Gastroesophageal sphincter (tissue), 4 donors: ENCODE measurements around the gene PRKG2. TPM values are rescaled to one million over a fixed set of nuclear protein-coding genes. Genes with fewer than 3 reads are reported as not detected.
A peak's percentile ranks its signal among the peaks of the same experiment; 100 is the strongest.

Source experiments
- ATAC-seq: fragments of 150-250 bp; one replicate; pipeline ENCODE4 v1.9.1; 2016; ENCODE audit warnings: mild to moderate bottlenecking, moderate library complexity
- H3K27ac ChIP-seq, 4 donors: fragments of 200-600 bp; sonication (generic) in 3 of 4; 1 replicate in 3 of 4; 2 replicates in 1 of 4; pipeline ENCODE4 v1.5.1; 2016 to 2019
- H3K27me3 ChIP-seq: fragments of 200-600 bp; sonication (generic); one replicate; pipeline ENCODE4 v1.5.1; 2019
- H3K36me3 ChIP-seq, 2 donors: fragments of 200-600 bp; sonication (generic); one replicate each; pipeline ENCODE4 v1.5.1; 2019; ENCODE audit warnings: control low read depth in 1 of 2
- H3K4me1 ChIP-seq, 3 donors: fragments of 200-600 bp; sonication (generic); 1 replicate in 2 of 3; 2 replicates in 1 of 3; pipeline ENCODE4 v1.5.1; 2016 to 2019; ENCODE audit warnings: control low read depth in 2 of 3
- H3K4me3 ChIP-seq, 2 donors: fragments of 200-600 bp; sonication (generic); one replicate each; pipeline ENCODE4 v1.5.1; 2019; ENCODE audit warnings: mild to moderate bottlenecking in 1 of 2, moderate library complexity in 1 of 2
- H3K9me3 ChIP-seq, 3 donors: fragments of 200-600 bp; sonication (generic); one replicate each; pipeline ENCODE4 v1.5.1; 2017 to 2019; ENCODE audit warnings: control low read depth in 2 of 3
- CTCF ChIP-seq, 4 experiments: fragments of 200-600 bp in 2 of 4; fragments of 450-650 bp in 2 of 4; sonication (generic) in 1 of 4; IDR thresholded peaks; one replicate each; pipeline ENCODE4 v1.5.1; 2017 to 2019; ENCODE audit warnings: antibody characterized with exemption in 4 of 4, mild to moderate bottlenecking in 2 of 4, moderate library complexity in 2 of 4
- EP300 ChIP-seq: sonication (generic); formaldehyde crosslinking; IDR thresholded peaks from one replicate; pipeline ENCODE4 v1.6.1; 2017; ENCODE audit warnings: antibody characterized with exemption, mild to moderate bottlenecking
- POLR2A ChIP-seq, 2 donors: fragments of 450-650 bp; IDR thresholded peaks; one replicate each; pipeline ENCODE4 v1.6.1; 2017; ENCODE audit warnings: antibody characterized with exemption in 2 of 2, mild to moderate bottlenecking in 2 of 2, moderate library complexity in 1 of 2
- POLR2AphosphoS5 ChIP-seq: sonication (generic); formaldehyde crosslinking; IDR thresholded peaks from one replicate; pipeline ENCODE4 v1.6.1; 2017; ENCODE audit warnings: antibody characterized with exemption
- WGBS, 2 donors: methylation state at CpG; one replicate each; pipeline ENCODE4 v1.1.5; 2018; ENCODE audit warnings: low coverage in 1 of 2; 5-methylcytosine and 5-hydroxymethylcytosine counted together
- total RNA-seq, 4 donors: library from RNA; depleted of rRNA; stranded (reverse); fragments of >200 nt; gene quantifications; one replicate each; pipeline ENCODE4 v1.1.0, GENCODE V29; 2016

The PRKG2 gene
- total RNA-seq, 4 donors from 2014 or later = 3.9 to 24.9 (median 13.6) TPM

- no peaks in the 10 kb centered on the region for H3K9me3 ChIP-seq
- H3K27ac ChIP-seq = peak overlapping the region; percentile 74 to 85 (median 76)
- no peak for TF ChIP-seq CTCF (IDR thresholded peaks at IDR 0.05)
- no peak for TF ChIP-seq POLR2A (IDR thresholded peaks at IDR 0.05)
- TF ChIP-seq POLR2AphosphoS5 = no peak
- TF ChIP-seq EP300 = no peak
- WGBS, 2 donors = 80 to 90% methylated on average over 3 of the region's 3 CpGs
- H3K36me3 ChIP-seq = no peaks in the 10 kb centered on the region
- no peak for ATAC-seq
- no peaks in the 10 kb centered on the region for H3K27me3 ChIP-seq
- no peak overlapping the region for H3K4me3 ChIP-seq
- peaks cover 3 to 30% (median 4%) of the 10 kb centered on the region in 3 donors for H3K4me1 ChIP-seq
Observed at GRCh38 chr4:81137446-81137845, 77.6 kb downstream of the PRKG2 start.

GRCh38 chr4:81136161-81136905, 78.7 kb downstream of the PRKG2 start:
- TF ChIP-seq CTCF (IDR thresholded peaks at IDR 0.05) (no peak), POLR2AphosphoS5 (peak; percentile 51)
- Histone ChIP-seq H3K36me3 (no peaks in the 10 kb centered on the region), H3K4me1 (peaks cover 3 to 26% (median 3%) of the 10 kb centered on the region in 3 donors), H3K4me3 (no peak overlapping the region), H3K27ac (peak overlapping the region; percentile 74 to 85 (median 76)), H3K27me3 (no peaks in the 10 kb centered on the region), H3K9me3 (no peaks in the 10 kb centered on the region)
- 23 to 34% methylated on average over 6 to 8 of the region's 8 CpGs for WGBS, 2 donors
- peak; percentile 89 for ATAC-seq

- WGBS, 2 donors = 28 to 29% methylated on average over 2 of the region's 2 CpGs
- H3K36me3 ChIP-seq = no peaks in the 10 kb centered on the region
- peaks cover 3 to 26% (median 3%) of the 10 kb centered on the region in 3 donors for H3K4me1 ChIP-seq
- H3K4me3 ChIP-seq = no peak overlapping the region
- ATAC-seq = no peak
- peak overlapping the region in 2 of 4 donors; percentile 76 to 77 for H3K27ac ChIP-seq
- H3K9me3 ChIP-seq = no peaks in the 10 kb centered on the region
- no peak for TF ChIP-seq POLR2A (IDR thresholded peaks at IDR 0.05)
- no peak for TF ChIP-seq CTCF (IDR thresholded peaks at IDR 0.05)
- TF ChIP-seq EP300 = no peak
- no peak for TF ChIP-seq POLR2AphosphoS5
- no peaks in the 10 kb centered on the region for H3K27me3 ChIP-seq
Observed at GRCh38 chr4:81135501-81135900, 79.5 kb downstream of the PRKG2 start.

- Histone ChIP-seq H3K9me3 (no peaks in the 10 kb centered on the region), H3K27ac (no peak overlapping the region), H3K36me3 (no peaks in the 10 kb centered on the region), H3K4me3 (no peak overlapping the region), H3K4me1 (peaks cover 0 to 16% (median 0%) of the 10 kb centered on the region in 3 donors), H3K27me3 (no peaks in the 10 kb centered on the region)
- TF ChIP-seq CTCF (IDR thresholded peaks at IDR 0.05) (no peak), EP300 (no peak), POLR2A (IDR thresholded peaks at IDR 0.05) (no peak), POLR2AphosphoS5 (no peak)
- 66 to 79% methylated on average over 1 to 2 of the region's 2 CpGs for WGBS, 2 donors
- no peak for ATAC-seq
Observed at GRCh38 chr4:81131563-81131962, 83.5 kb downstream of the PRKG2 start.

- H3K4me1 ChIP-seq = peaks cover 0 to 11% (median 0%) of the 10 kb centered on the region in 3 donors
- WGBS, 2 donors = 67 to 100% methylated on average over 1 of the region's 4 CpGs
- H3K36me3 ChIP-seq = no peaks in the 10 kb centered on the region
- ATAC-seq = no peak
- no peaks in the 10 kb centered on the region for H3K27me3 ChIP-seq
- no peak overlapping the region for H3K27ac ChIP-seq
- no peaks in the 10 kb centered on the region for H3K9me3 ChIP-seq
- TF ChIP-seq POLR2A (IDR thresholded peaks at IDR 0.05) (no peak), CTCF (IDR thresholded peaks at IDR 0.05) (no peak), EP300 (no peak), POLR2AphosphoS5 (no peak)
- H3K4me3 ChIP-seq = no peak overlapping the region
Observed at GRCh38 chr4:81131066-81131465, 84.0 kb downstream of the PRKG2 start.
